Measurements from ENCODE around the gene TTLL7. TPM values are rescaled to one million over a fixed set of nuclear protein-coding genes. Genes with fewer than 3 reads are reported as not detected.

The TTLL7 gene
- polyA plus RNA-seq, 1 donor (not counting 4 experiments of a cell fraction or from before 2014, with no cell fraction given): 8.1 TPM

DNA sequence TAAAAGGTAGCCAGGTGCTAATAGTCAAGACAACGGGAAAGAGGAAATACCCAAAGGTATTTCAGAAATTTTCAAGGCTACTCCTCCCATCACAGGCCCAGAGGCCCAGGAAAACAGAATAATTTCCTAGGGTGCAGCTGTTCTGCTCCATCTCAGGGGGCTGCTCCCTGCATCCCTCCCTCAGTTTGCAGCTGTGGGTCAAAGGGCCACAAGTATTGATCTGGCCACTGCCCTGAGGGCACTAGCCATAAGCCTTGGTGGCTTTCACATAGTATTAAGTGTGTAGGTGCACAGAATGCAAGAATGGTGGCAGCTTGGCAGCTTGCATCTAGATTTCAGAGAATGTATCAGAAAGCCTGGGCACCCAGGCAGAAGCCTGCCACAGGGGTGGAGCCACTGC lies 179.5 kb downstream of the TTLL7 start:
- Histone ChIP-seq H3K9me3 (ENCODE audit: control insufficient read depth, low read depth, low read length) (no peaks in the 10 kb centered on the region), H3K36me3 (ENCODE audit: control insufficient read depth in 2 of 2, extremely low read depth in 1 of 2, insufficient read depth in 2 of 2, low read length in 2 of 2) (no peaks in the 10 kb centered on the region), H3K79me2 (ENCODE audit: control insufficient read depth, insufficient read depth, low read length) (no peaks in the 10 kb centered on the region), H3K27me3 (ENCODE audit: control insufficient read depth, extremely low read depth, insufficient read depth, low read length) (no peaks in the 10 kb centered on the region), H3K4me1 (ENCODE audit: control insufficient read depth, extremely low read depth, insufficient read depth, low read length) (no peaks in the 10 kb centered on the region), H3K4me3 (ENCODE audit: control insufficient read depth in 2 of 3, extremely low read depth in 1 of 3, insufficient read depth in 2 of 3, low read depth in 1 of 3, low read length in 3 of 3) (no peak overlapping the region), H3K9ac (ENCODE audit: control insufficient read depth, extremely low read depth, insufficient read depth, low read length) (no peak overlapping the region), H3K9me1 (ENCODE audit: control insufficient read depth, extremely low read depth, insufficient read depth, low read length) (no peaks in the 10 kb centered on the region), H3K4me2 (ENCODE audit: control insufficient read depth, extremely low read depth, insufficient read depth, low read depth, low read length) (no peak overlapping the region), H3K27ac (ENCODE audit: control insufficient read depth, insufficient read depth, low read length) (no peak overlapping the region), H2AFZ (ENCODE audit: control insufficient read depth, low read length) (no peak overlapping the region), H4K20me1 (ENCODE audit: control insufficient read depth, extremely low read depth, insufficient read depth, low read length) (no peaks in the 10 kb centered on the region)
- no peak for DNase-seq (ENCODE audit: low read depth, low spot score)
- TF ChIP-seq, protein P1, sequence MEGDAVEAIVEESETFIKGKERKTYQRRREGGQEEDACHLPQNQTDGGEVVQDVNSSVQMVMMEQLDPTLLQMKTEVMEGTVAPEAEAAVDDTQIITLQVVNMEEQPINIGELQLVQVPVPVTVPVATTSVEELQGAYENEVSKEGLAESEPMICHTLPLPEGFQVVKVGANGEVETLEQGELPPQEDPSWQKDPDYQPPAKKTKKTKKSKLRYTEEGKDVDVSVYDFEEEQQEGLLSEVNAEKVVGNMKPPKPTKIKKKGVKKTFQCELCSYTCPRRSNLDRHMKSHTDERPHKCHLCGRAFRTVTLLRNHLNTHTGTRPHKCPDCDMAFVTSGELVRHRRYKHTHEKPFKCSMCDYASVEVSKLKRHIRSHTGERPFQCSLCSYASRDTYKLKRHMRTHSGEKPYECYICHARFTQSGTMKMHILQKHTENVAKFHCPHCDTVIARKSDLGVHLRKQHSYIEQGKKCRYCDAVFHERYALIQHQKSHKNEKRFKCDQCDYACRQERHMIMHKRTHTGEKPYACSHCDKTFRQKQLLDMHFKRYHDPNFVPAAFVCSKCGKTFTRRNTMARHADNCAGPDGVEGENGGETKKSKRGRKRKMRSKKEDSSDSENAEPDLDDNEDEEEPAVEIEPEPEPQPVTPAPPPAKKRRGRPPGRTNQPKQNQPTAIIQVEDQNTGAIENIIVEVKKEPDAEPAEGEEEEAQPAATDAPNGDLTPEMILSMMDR (optimal IDR thresholded peaks at IDR 0.05 in 1 of 3, IDR thresholded peaks at IDR 0.05 in 1 of 3, conservative IDR thresholded peaks at IDR 0.05 in 1 of 3; ENCODE audit: extremely low read depth in 1 of 3, insufficient read depth in 2 of 3, low read length in 3 of 3): no peak
- no peak for TF ChIP-seq EZH2 (IDR thresholded peaks at IDR 0.05; ENCODE audit: low read length)
- no peak for FAIRE-seq
- dilution Hi-C loops (cut with MboI; ENCODE audit: extremely low pct_ligation_motif_present, low sequenced_read_pairs): no loop called here

DNA sequence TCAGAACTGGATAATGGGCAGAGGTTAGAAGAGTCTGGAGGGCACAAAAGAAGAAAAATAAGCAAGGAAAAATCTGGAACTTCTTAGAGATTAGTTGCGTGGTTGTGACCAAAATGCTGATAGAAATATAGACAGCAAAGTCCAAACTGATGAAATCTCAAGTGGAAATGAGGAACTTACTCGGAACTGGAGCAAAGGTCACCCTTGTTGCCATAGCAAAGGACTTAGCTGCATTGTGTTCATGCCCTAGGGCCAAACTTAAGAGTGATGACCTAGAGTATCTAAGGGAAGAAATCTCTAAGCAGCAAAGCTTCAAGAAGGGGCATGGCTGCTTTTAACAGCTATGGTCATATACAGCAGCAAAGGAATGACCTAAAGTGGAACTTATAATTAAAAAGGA lies 180.0 kb downstream of the TTLL7 start:
- no peaks in the 10 kb centered on the region for H3K9me1 ChIP-seq (ENCODE audit: control insufficient read depth, extremely low read depth, insufficient read depth, low read length)

More for the DNA sequence above, 180.0 kb downstream of the TTLL7 start:
- no peak overlapping the region for H2AFZ ChIP-seq (ENCODE audit: control insufficient read depth, low read length)
- dilution Hi-C loops (cut with MboI; ENCODE audit: extremely low pct_ligation_motif_present, low sequenced_read_pairs): no loop called here
- no peaks in the 10 kb centered on the region for H3K79me2 ChIP-seq (ENCODE audit: control insufficient read depth, insufficient read depth, low read length)
- no peaks in the 10 kb centered on the region for H3K4me1 ChIP-seq (ENCODE audit: control insufficient read depth, extremely low read depth, insufficient read depth, low read length)
- H3K36me3 ChIP-seq (ENCODE audit: control insufficient read depth in 2 of 2, extremely low read depth in 1 of 2, insufficient read depth in 2 of 2, low read length in 2 of 2): no peaks in the 10 kb centered on the region
- no peaks in the 10 kb centered on the region for H3K27me3 ChIP-seq (ENCODE audit: control insufficient read depth, extremely low read depth, insufficient read depth, low read length)
- FAIRE-seq (no peak), DNase-seq (ENCODE audit: low read depth, low spot score) (no peak)
- H3K27ac ChIP-seq (ENCODE audit: control insufficient read depth, insufficient read depth, low read length): no peak overlapping the region
- no peak overlapping the region for H3K4me3 ChIP-seq (ENCODE audit: control insufficient read depth in 2 of 3, extremely low read depth in 1 of 3, insufficient read depth in 2 of 3, low read depth in 1 of 3, low read length in 3 of 3)
- TF ChIP-seq EZH2 (IDR thresholded peaks at IDR 0.05; ENCODE audit: low read length): no peak
- TF ChIP-seq, protein P1 (optimal IDR thresholded peaks at IDR 0.05 in 1 of 3, IDR thresholded peaks at IDR 0.05 in 1 of 3, conservative IDR thresholded peaks at IDR 0.05 in 1 of 3; ENCODE audit: extremely low read depth in 1 of 3, insufficient read depth in 2 of 3, low read length in 3 of 3): no peak
- H3K9me3 ChIP-seq (ENCODE audit: control insufficient read depth, low read depth, low read length): no peaks in the 10 kb centered on the region
- H3K4me2 ChIP-seq (ENCODE audit: control insufficient read depth, extremely low read depth, insufficient read depth, low read depth, low read length): no peak overlapping the region
- H3K9ac ChIP-seq (ENCODE audit: control insufficient read depth, extremely low read depth, insufficient read depth, low read length): no peak overlapping the region
- H4K20me1 ChIP-seq (ENCODE audit: control insufficient read depth, extremely low read depth, insufficient read depth, low read length): no peaks in the 10 kb centered on the region
